ENCODE data around the gene TFDP2.

- TF ChIP-seq, protein P1, sequence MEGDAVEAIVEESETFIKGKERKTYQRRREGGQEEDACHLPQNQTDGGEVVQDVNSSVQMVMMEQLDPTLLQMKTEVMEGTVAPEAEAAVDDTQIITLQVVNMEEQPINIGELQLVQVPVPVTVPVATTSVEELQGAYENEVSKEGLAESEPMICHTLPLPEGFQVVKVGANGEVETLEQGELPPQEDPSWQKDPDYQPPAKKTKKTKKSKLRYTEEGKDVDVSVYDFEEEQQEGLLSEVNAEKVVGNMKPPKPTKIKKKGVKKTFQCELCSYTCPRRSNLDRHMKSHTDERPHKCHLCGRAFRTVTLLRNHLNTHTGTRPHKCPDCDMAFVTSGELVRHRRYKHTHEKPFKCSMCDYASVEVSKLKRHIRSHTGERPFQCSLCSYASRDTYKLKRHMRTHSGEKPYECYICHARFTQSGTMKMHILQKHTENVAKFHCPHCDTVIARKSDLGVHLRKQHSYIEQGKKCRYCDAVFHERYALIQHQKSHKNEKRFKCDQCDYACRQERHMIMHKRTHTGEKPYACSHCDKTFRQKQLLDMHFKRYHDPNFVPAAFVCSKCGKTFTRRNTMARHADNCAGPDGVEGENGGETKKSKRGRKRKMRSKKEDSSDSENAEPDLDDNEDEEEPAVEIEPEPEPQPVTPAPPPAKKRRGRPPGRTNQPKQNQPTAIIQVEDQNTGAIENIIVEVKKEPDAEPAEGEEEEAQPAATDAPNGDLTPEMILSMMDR (IDR thresholded peaks at IDR 0.05; ENCODE audit: low read depth, low read length), result no peak
- no peak for TF ChIP-seq EZH2phosphoT487 (IDR thresholded peaks at IDR 0.05; ENCODE audit: low read depth)
These were observed 168.3 kb downstream of the TFDP2 start for GRCh38 chr3:141981084-141981483.

Data from OCI-LY3 (cell line).